K562 (cell line): ENCODE measurements around the gene ACBD6. TPM values are rescaled to one million over a fixed set of nuclear protein-coding genes. Genes with fewer than 3 reads are reported as not detected.

Experiments used
- ATAC-seq: fragments of 200-7000 bp; cut with Tn5 transposase; 3 replicates; pipeline ENCODE4 v1.9.1; 2020; ENCODE audit warnings: moderate library complexity
- BruUV-seq: library from RNA; stranded (reverse); fragments of 400-500 nt; replicated peaks from 2 replicates; lab custom pipeline; 2021; lab: Mats Ljungman, UMichigan
- CTCF ChIA-PET: fragments of 300-600 bp; formaldehyde crosslinking; extraction: SDS; loops from one replicate; lab custom pipeline; 2021; ENCODE audit warnings: low intra/inter-chr PET ratio; lab: Yijun Ruan, JAX
- POLR2A ChIA-PET: fragments of 300-600, 350-650 bp; sonication (Branson Sonifier 250); formaldehyde crosslinking; extraction: SDS; loops from one replicate; lab custom pipeline; 2021; ENCODE audit warnings: antibody characterized with exemption, inconsistent platforms; lab: Yijun Ruan, JAX
- DNase-seq, 4 experiments: peaks; one replicate each; pipeline versions ENCODE4 v3.0.0 to v3.0.0-alpha.2; 2011 to 2018; ENCODE audit warnings: low spot score in 3 of 4, mixed read lengths in 3 of 4; ENCODE audit errors: extremely low read depth in 1 of 4
- FAIRE-seq: peaks from 2 replicates; lab custom pipeline; 2011; peaks lifted over from hg19 to GRCh38; lab: Jason Lieb, UNC
- H2AFZ ChIP-seq: 2 replicates; pipeline ENCODE4 v1.6.0; 2011; ENCODE audit warnings: low read depth, low read length, control low read depth, inconsistent platforms
- H3K27ac ChIP-seq: fragments of 200-600 bp; 3 replicates; pipeline ENCODE4 v1.8.0; 2011; ENCODE audit warnings: low read depth, mild to moderate bottlenecking, control low read depth, inconsistent platforms, low read length, moderate library complexity, mixed read lengths; ENCODE audit errors: extremely low read depth
- H3K27me3 ChIP-seq, 2 experiments: fragments of 300-600 bp in 1 of 2; 2 replicates in 1 of 2; 3 replicates in 1 of 2; pipeline versions ENCODE4 v1.6.0 to v1.8.0; 2011; ENCODE audit warnings: inconsistent platforms in 2 of 2, low read length in 2 of 2, mild to moderate bottlenecking in 1 of 2, mixed read lengths in 1 of 2, moderate library complexity in 1 of 2; ENCODE audit not compliant: control insufficient read depth in 2 of 2, insufficient read depth in 2 of 2
- H3K36me3 ChIP-seq: fragments of 300-600 bp; 3 replicates; pipeline ENCODE4 v1.8.0; 2011; ENCODE audit warnings: mild to moderate bottlenecking, low read length, inconsistent platforms; ENCODE audit not compliant: control insufficient read depth, insufficient read depth
- H3K4me1 ChIP-seq, 2 experiments: fragments of 200-600 bp in 1 of 2; replicated peaks in 1 of 2; 2 replicates in 1 of 2; 3 replicates in 1 of 2; pipeline versions ENCODE4 v1.5.1 to v1.8.0; 2011; ENCODE audit warnings: inconsistent platforms in 2 of 2, low read length in 2 of 2, mild to moderate bottlenecking in 1 of 2, mixed read lengths in 1 of 2, moderate library complexity in 1 of 2; ENCODE audit not compliant: control insufficient read depth in 2 of 2, insufficient read depth in 2 of 2
- H3K4me2 ChIP-seq: 2 replicates; pipeline ENCODE4 v1.6.1; 2011; ENCODE audit warnings: low read length, control low read depth, inconsistent platforms, mixed read lengths; ENCODE audit not compliant: insufficient read depth
- H3K4me3 ChIP-seq: fragments of 200-600 bp; sonication (generic), shearing (Covaris generic); 2 replicates; pipeline ENCODE4 v1.5.1; 2016; ENCODE audit warnings: control low read depth, inconsistent platforms
- H3K79me2 ChIP-seq: fragments of 200-600 bp; 3 replicates; pipeline ENCODE4 v1.8.0; 2011; ENCODE audit warnings: low read length, inconsistent platforms; ENCODE audit not compliant: control insufficient read depth, insufficient read depth
- H3K9ac ChIP-seq, 2 experiments: 2 replicates each; pipeline versions ENCODE4 v1.6.0 to v1.6.1; 2011; ENCODE audit warnings: low read depth in 2 of 2, low read length in 2 of 2, control low read depth in 1 of 2, inconsistent platforms in 1 of 2, mild to moderate bottlenecking in 1 of 2, mixed read lengths in 1 of 2; ENCODE audit not compliant: insufficient read depth in 1 of 2
- H3K9me1 ChIP-seq: one replicate; pipeline ENCODE4 v1.6.0; 2011; ENCODE audit warnings: inconsistent platforms, mild to moderate bottlenecking, low read length, moderate library complexity; ENCODE audit not compliant: control insufficient read depth, insufficient read depth
- H3K9me3 ChIP-seq: replicated peaks from 2 replicates; pipeline ENCODE4 v1.5.1; 2011; ENCODE audit warnings: low read depth, low read length, inconsistent platforms; ENCODE audit not compliant: control insufficient read depth, insufficient read depth
- H4K20me1 ChIP-seq: replicated peaks from 2 replicates; pipeline ENCODE4 v1.6.1; 2011; ENCODE audit warnings: low read length, inconsistent platforms, mixed read lengths; ENCODE audit not compliant: control insufficient read depth, insufficient read depth
- HDAC8 ChIP-seq: fragments of 450-650 bp; IDR thresholded peaks from 2 replicates; pipeline ENCODE4 v1.6.1; 2016; ENCODE audit warnings: mild to moderate bottlenecking, missing genetic modification characterization, moderate library complexity, missing compliant biosample characterization
- ILK ChIP-seq: fragments of 450-650 bp; IDR thresholded peaks from 2 replicates; pipeline ENCODE4 v1.6.1; 2016; ENCODE audit warnings: missing genetic modification characterization, low read depth, mild to moderate bottlenecking, missing compliant biosample characterization, moderate library complexity, borderline replicate concordance
- MCM7 ChIP-seq, 2 experiments: fragments of 450-650 bp; IDR thresholded peaks; 2 replicates each; pipeline ENCODE4 v1.6.1; 2016 to 2018
- MXI1 ChIP-seq: IDR thresholded peaks from 2 replicates; pipeline ENCODE4 v1.6.1; 2011; ENCODE audit warnings: low read depth, mild to moderate bottlenecking, improper control_type of control experiment, low read length
- PHB2 ChIP-seq: fragments of 450-650 bp; IDR thresholded peaks from 2 replicates; pipeline ENCODE4 v1.6.1; 2017; ENCODE audit warnings: low read depth
- RUNX1 ChIP-seq: sonication (generic); IDR thresholded peaks from 2 replicates; pipeline ENCODE4 v1.6.1; 2016; ENCODE audit warnings: antibody characterized with exemption, low read depth
- SMAD3 ChIP-seq: fragments of 450-650 bp; formaldehyde crosslinking; conservative IDR thresholded peaks from 2 replicates; pipeline ENCODE4 v1.4.0; 2020; ENCODE audit warnings: mild to moderate bottlenecking
- TAL1 ChIP-seq: fragments of 450-650 bp; IDR thresholded peaks from 2 replicates; pipeline ENCODE4 v1.6.1; 2016; ENCODE audit warnings: mild to moderate bottlenecking
- TEAD4 ChIP-seq, 2 experiments: sonication (generic) in 1 of 2; formaldehyde crosslinking in 1 of 2; IDR thresholded peaks; 2 replicates each; pipeline versions ENCODE4 v1.6.1 to v1.8.0; 2012 to 2022; ENCODE audit warnings: borderline replicate concordance in 1 of 2, inconsistent platforms in 1 of 2, low read length in 1 of 2, mild to moderate bottlenecking in 1 of 2, missing genetic modification reagents in 1 of 2
- ZNF24 ChIP-seq: fragments of 450-650 bp; IDR thresholded peaks from 2 replicates; pipeline ENCODE4 v1.6.1; 2016
- ZNF398 ChIP-seq: fragments of 250-450 bp; sonication (Bioruptor Pico); IDR thresholded peaks from 2 replicates; pipeline ENCODE4 v1.8.0; 2021; ENCODE audit warnings: moderate library complexity, mild to moderate bottlenecking, inconsistent platforms
- WGBS: fragments of 100-300 bp; shearing (Covaris generic); methylation state at CpG from one replicate; pipeline ENCODE4 v1.1.6; 2016; ENCODE audit warnings: low coverage, mixed read lengths; ENCODE audit not compliant: insufficient coverage; ENCODE audit errors: missing lambda C conversion rate; 5-methylcytosine and 5-hydroxymethylcytosine counted together
- in situ Hi-C: fragments of 300-500 bp; cut with MboI; formaldehyde crosslinking; loops from 4 replicates; pipeline ENCODE4 v1.15.0; 2018; ENCODE audit warnings: inconsistent platforms, mixed read lengths
- intact Hi-C: fragments of 100-400 bp; cut with micrococcal nuclease; formaldehyde crosslinking; loops from 2 replicates; pipeline ENCODE4 v1.14.2; 2022
- polyA plus RNA-seq, 8 experiments: library from polyadenylated mRNA; depleted of rRNA in 4 of 8; stranded (reverse) in 5 of 8; unstranded in 3 of 8; fragments of >200 nt; fragmentation: Nextera tagmentation in 2 of 8; fragmentation: Illumina TruSeq in 1 of 8; extraction: Ambion mirVana in 2 of 8; extraction: Trizol in 1 of 8; gene quantifications; 2 replicates each; pipeline versions ENCODE4 v1.2.1 to v1.2.3, GENCODE V29; 2011 to 2014; ENCODE audit warnings: inconsistent platforms in 1 of 8, missing spikeins in 1 of 8
- total RNA-seq, 7 experiments: library from RNA; depleted of rRNA in 6 of 7; stranded (reverse); fragments of >200 nt in 6 of 7; fragmentation: Illumina TruSeq in 2 of 7; extraction: Trizol in 2 of 7; gene quantifications; 2 replicates each; pipeline versions ENCODE4 v1.2.1 to v1.2.3, GENCODE V29; 2011 to 2021; ENCODE audit warnings: low replicate concordance in 1 of 7

The ACBD6 gene
- total and polyA plus RNA-seq, 9 of the 15 experiments (the other 6 are each of a cell fraction or from before 2014, with no cell fraction given), result 16.9 to 107 (median 77.7) TPM

- Histone ChIP-seq H3K27ac (no peak overlapping the region), H3K79me2 (no peaks in the 10 kb centered on the region), H4K20me1 (no peaks in the 10 kb centered on the region; the same call in 1 of the 2 replicates), H3K36me3 (no peaks in the 10 kb centered on the region), H2AFZ (no peak overlapping the region), H3K4me1 (peaks cover 0 to 28% of the 10 kb centered on the region in 2 experiments; a peak in 2 of 5 replicates), H3K27me3 (peaks cover 27 to 47% of the 10 kb centered on the region in 2 experiments), H3K9me3 (no peaks in the 10 kb centered on the region), H3K9me1 (peaks cover 5% of the 10 kb centered on the region), H3K4me2 (no peak overlapping the region), H3K9ac (no peak overlapping the region), H3K4me3 (no peak overlapping the region)
- WGBS, result 8% methylated on average over 2 of the region's 2 CpGs
- ChIA-PET CTCF (no interaction called here), POLR2A (no interaction called here)
- intact Hi-C loops, result no loop called here
- ATAC-seq, result no peak
- TF ChIP-seq TAL1, result no peak
- BruUV-seq, result no TSS peak
- no peak for FAIRE-seq
- DNase-seq, result no peak
- in situ Hi-C loops, result loop anchor here (25.0 kb wide), 1 partner anchor 898 kb away; no protein-coding TSS in a partner anchor
Measured at GRCh38 chr1:180264595-180264994, 237.8 kb downstream of the ACBD6 start.

GRCh38 chr1:180262628-180263488 lies 239.5 kb downstream of the ACBD6 start:
- H3K27me3 ChIP-seq, result peaks cover 38 to 63% of the 10 kb centered on the region in 2 experiments
- H3K4me1 ChIP-seq, result peaks cover 0 to 35% of the 10 kb centered on the region in 2 experiments; a peak in 2 of 5 replicates
- ATAC-seq, result no peak
- no peaks in the 10 kb centered on the region for H3K9me3 ChIP-seq
- ChIA-PET CTCF (interaction anchor here (0.8 kb wide), 1 partner anchor 11 kb away, joined by 3 read pairs; no protein-coding TSS in a partner anchor), POLR2A (interaction anchor here (3.4 kb wide), 1 partner anchor 10 kb away, joined by 13 read pairs; no protein-coding TSS in a partner anchor)
- H3K79me2 ChIP-seq, result no peaks in the 10 kb centered on the region
- DNase-seq, result no peak
- H3K9ac ChIP-seq, result no peak overlapping the region
- H3K4me2 ChIP-seq, result no peak overlapping the region
- in situ Hi-C loops, result loop anchor here (25.0 kb wide), 1 partner anchor 899 kb away; no protein-coding TSS in a partner anchor
- WGBS, result 10% methylated on average over 12 of the region's 12 CpGs
- FAIRE-seq, result peak; percentile 40
- no peak overlapping the region for H3K27ac ChIP-seq
- BruUV-seq, result no TSS peak
- no peaks in the 10 kb centered on the region for H3K36me3 ChIP-seq
- peaks cover 5% of the 10 kb centered on the region for H3K9me1 ChIP-seq
- H4K20me1 ChIP-seq, result no peaks in the 10 kb centered on the region; the same call in 1 of the 2 replicates
- H3K4me3 ChIP-seq, result no peak overlapping the region
- intact Hi-C loops, result no loop called here
- no peak overlapping the region for H2AFZ ChIP-seq
- no peak for TF ChIP-seq ZNF398 (CRISPR knock-in tag)
- TF ChIP-seq TEAD4 (IDR thresholded peaks at IDR 0.05; ENCODE audit: low read length), result no peak
- no peak for TF ChIP-seq TEAD4 (CRISPR knock-in tag; IDR thresholded peaks at IDR 0.05; ENCODE audit: borderline replicate concordance)
- TF ChIP-seq HDAC8 (tag), result no peak
- TF ChIP-seq ILK (tag), result no peak
- no peak for TF ChIP-seq MCM7 (IDR thresholded peaks at IDR 0.05)
- TF ChIP-seq ZNF24, result peak; percentile 81; the same call in 1 of the 2 replicates
- no peak for TF ChIP-seq RUNX1
- no peak for TF ChIP-seq SMAD3 (CRISPR knock-in tag)
- no peak for TF ChIP-seq PHB2
- TF ChIP-seq MXI1, result no peak
